NCI-H2107 treated with DMSO at 0.1 percent for 48 hours (cell line): Measurements from ENCODE around the gene BBS5.
A peak's percentile ranks its signal among the peaks of the same experiment; 100 is the strongest.
"Not testable (repeated sequence)": the region's sequence is repeated elsewhere in the genome, so short reads cannot be mapped to it uniquely, and the experiment has no call there.

Source experiments
- DNase-seq: peaks from one replicate; lab custom pipeline; 2025; ENCODE audit not compliant: unreplicated experiment; lab: John Stamatoyannopoulos, UW

Gene BBS5

GRCh38 chr2:169479257-169480078 lies at the start of gene BBS5:
Gene BBS5 (plus strand): TSS chr2:169479494. CDS start chr2:169479554, 60 bp downstream.
- DNase-seq, result peak; percentile 39

- not testable (repeated sequence) for DNase-seq
Observed at GRCh38 chr2:169431772-169432171, 47.5 kb upstream of the BBS5 start.

GRCh38 chr2:169434236-169434635 lies 45.1 kb upstream of the BBS5 start:
- not testable (repeated sequence) for DNase-seq

- no peak for DNase-seq
Observed at GRCh38 chr2:169438466-169439072, 40.7 kb upstream of the BBS5 start.

GRCh38 chr2:169439900-169440299 lies 39.4 kb upstream of the BBS5 start:
- DNase-seq, result no peak

GRCh38 chr2:169446452-169446851 lies 32.8 kb upstream of the BBS5 start:
- DNase-seq, result no peak

- no peak for DNase-seq
Observed at GRCh38 chr2:169448316-169448715, 31.0 kb upstream of the BBS5 start.

GRCh38 chr2:169448865-169449264 lies 30.4 kb upstream of the BBS5 start:
- no peak for DNase-seq

GRCh38 chr2:169452080-169452479 lies 27.2 kb upstream of the BBS5 start:
- DNase-seq, result peak; percentile 32

- not testable (repeated sequence) for DNase-seq
Observed at GRCh38 chr2:169453044-169453443, 26.2 kb upstream of the BBS5 start.

- DNase-seq, result no peak
Observed at GRCh38 chr2:169461143-169461542, 18.2 kb upstream of the BBS5 start.

- no peak for DNase-seq
Observed at GRCh38 chr2:169462896-169463695, 16.2 kb upstream of the BBS5 start.

GRCh38 chr2:169464466-169464865 lies 14.8 kb upstream of the BBS5 start:
- no peak for DNase-seq

- no peak for DNase-seq
Observed at GRCh38 chr2:169464882-169465281, 14.4 kb upstream of the BBS5 start.

GRCh38 chr2:169468841-169469240 lies 10.5 kb upstream of the BBS5 start:
- no peak for DNase-seq

GRCh38 chr2:169469952-169470572 lies 9.2 kb upstream of the BBS5 start:
- DNase-seq, result no peak

GRCh38 chr2:169472249-169472648 lies 7.0 kb upstream of the BBS5 start:
- no peak for DNase-seq

GRCh38 chr2:169476459-169476858 lies 2.8 kb upstream of the BBS5 start:
- DNase-seq, result peak; percentile 81

GRCh38 chr2:169478339-169478738 lies 955 bp upstream of the BBS5 start:
- DNase-seq, result no peak

- DNase-seq, result no peak
Observed at GRCh38 chr2:169478745-169479256, 493 bp upstream of the BBS5 start.

GRCh38 chr2:169480079-169480465 lies 778 bp downstream of the BBS5 start:
- no peak for DNase-seq
